ENCODE measurements around the gene DAAM1.

DAAM1 gene

GRCh38 chr14:59228421-59228820 is 40.0 kb downstream of the DAAM1 start:
- DNase-seq = no peak

GRCh38 chr14:59229653-59230406 is 41.4 kb downstream of the DAAM1 start:
- no peak for DNase-seq

- DNase-seq = no peak
These were observed 47.7 kb downstream of the DAAM1 start for GRCh38 chr14:59236195-59236594.

- DNase-seq = no peak
These were observed 49.7 kb downstream of the DAAM1 start for GRCh38 chr14:59238216-59238615.

GRCh38 chr14:59239022-59239421 is 50.6 kb downstream of the DAAM1 start:
- no peak for DNase-seq

DNA sequence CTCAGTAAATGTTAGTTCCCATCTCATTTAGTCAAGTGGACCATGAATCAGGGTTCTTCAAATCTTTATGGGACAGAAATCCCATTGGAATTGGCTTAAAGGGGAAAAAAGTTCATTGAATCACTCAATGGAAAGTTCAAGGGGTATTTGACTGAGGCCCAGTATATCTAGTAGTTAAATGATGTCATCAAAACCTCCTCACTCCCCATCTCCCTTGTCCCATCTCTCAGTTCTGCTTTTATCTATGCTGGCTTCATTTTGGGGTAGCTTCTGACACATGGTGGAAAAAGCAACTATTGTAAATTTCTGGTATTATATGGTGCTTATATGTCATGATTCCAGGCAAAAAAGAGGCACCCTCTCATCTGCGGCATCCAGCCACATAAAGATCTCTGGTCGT is 51.9 kb downstream of the DAAM1 start:
- DNase-seq = no peak

GRCh38 chr14:59241121-59241520 is 52.7 kb downstream of the DAAM1 start:
- no peak for DNase-seq

DNA sequence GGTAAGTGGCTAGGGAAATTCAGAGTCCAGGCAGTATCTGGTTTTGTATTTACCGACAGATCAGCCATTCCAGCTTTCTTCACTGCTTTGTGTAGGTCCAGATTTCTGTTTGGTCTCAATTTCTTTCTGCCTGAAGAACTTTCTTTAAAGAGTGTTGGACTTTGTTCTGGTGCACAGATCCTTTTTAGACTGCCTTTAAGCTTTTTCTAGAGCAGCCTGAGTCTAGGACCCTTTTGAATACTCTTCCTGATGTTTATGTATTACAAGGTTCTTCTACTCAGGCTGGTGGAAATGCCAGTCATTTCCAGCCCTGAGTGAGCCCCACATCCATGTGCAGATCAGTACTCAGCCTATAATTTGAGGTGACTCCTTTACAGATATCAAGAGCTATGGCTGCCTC is 54.7 kb downstream of the DAAM1 start:
- DNase-seq = no peak

DNA sequence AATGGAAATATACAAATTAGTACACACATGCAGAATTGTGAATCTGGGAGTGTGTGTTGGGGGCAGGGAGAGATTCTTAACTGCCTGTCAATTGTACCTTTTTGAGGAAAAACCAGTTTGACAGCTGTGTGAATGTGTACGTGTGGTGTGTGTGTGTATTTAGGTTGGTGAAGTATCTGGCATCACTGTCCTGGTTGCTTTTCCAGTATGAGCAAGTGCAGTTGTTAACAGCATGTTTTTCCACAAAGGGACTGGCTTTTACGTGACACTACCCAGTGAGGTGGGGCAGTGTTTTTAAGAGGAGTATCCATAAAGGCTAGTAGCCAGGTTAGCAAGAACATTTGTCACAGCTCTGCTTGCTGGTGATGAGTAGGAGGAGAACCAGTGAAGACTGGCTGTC is 56.1 kb downstream of the DAAM1 start:
- DNase-seq = no peak

- DNase-seq = no peak
These were observed 57.4 kb downstream of the DAAM1 start for GRCh38 chr14:59245809-59246295.

DNA sequence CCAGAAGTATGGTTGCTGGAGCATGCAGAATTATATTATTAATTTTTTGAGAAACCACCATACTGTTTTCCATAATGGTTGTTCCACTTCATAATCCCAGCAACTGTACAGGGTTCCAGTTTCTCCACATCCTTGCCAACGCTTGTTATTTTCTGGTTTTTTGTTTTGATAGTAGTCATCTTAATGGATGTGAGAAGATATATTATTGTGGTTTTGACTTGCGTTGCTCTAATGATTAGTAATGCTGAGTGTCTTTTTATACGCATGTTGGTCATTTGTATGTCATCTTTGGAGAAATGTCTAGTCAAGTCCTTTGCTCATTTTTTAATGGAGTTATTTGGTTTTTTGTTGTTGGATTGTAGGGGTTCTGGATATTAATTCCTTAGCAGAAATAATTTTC is 58.1 kb downstream of the DAAM1 start:
- no peak for DNase-seq

- no peak for DNase-seq
These were observed 59.5 kb downstream of the DAAM1 start for GRCh38 chr14:59247801-59248584.

- no peak for DNase-seq
These were observed 60.6 kb downstream of the DAAM1 start for GRCh38 chr14:59249029-59249428.

DNA sequence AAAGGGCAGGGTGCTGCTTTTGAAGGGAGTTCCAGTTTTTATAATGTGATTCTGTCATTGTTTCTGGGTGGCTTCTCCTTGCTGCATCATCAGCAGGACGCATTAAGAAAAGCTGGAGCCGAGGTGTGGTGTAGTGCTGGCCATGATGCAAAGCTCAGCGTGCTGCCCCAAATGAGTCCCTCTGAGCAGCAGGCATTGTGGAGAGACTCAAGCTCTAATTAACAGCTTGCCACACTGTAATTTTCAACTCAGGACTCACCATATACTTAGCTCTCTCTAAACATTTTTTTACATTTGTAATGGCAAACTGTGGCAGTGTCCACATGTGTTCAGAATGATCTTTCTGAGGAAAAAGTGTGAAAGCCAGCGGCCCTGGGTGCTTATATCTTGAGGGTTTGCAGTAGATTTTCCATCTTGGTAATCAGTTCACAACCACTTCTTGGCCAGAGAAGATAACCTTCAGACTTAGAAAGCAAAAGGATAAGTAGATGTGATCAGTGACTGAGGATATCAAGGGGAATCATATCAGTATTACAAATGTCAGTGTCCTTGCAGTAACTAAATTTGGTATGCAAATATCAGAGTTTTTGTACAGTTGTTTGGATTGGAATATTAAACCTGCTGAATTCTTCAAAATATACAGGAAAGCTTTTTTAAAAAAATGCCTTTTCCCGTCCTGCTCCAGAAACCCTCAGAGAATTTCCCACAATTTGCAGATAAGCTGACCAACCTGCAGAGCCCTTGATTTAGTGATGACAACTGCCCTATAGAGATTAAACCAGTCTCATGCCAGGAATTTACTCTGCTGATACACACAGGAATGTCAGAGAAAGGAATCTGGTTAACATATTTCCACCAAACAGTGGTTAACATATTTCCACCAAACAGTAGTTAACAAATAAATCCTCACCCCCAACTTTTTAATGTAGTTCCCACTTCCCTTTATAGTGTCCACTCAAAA is 63.6 kb downstream of the DAAM1 start:
- DNase-seq = no peak

- DNase-seq = no peak
These were observed 64.5 kb downstream of the DAAM1 start for GRCh38 chr14:59252772-59253500.

DNA sequence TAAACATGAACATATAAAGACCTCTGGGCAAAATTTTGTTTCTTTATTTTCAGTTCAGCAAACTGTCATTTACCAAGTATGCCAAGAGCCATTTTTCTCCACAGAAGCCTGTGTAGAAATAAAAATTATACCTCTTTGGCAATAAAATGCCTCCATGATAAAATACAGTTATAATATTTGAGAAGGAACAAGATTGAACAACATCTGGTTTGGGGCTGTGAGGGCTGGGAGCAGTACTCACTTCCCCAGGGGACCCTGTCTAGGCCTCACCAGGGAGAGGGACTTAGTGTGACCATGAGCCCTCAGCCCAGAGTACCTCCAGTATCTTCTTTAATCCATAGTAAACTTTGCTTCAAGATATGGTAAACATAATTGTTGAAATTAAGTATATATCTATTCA is 65.1 kb downstream of the DAAM1 start:
- DNase-seq = no peak

GRCh38 chr14:59254146-59254910 is 65.9 kb downstream of the DAAM1 start:
- no peak for DNase-seq

DNA sequence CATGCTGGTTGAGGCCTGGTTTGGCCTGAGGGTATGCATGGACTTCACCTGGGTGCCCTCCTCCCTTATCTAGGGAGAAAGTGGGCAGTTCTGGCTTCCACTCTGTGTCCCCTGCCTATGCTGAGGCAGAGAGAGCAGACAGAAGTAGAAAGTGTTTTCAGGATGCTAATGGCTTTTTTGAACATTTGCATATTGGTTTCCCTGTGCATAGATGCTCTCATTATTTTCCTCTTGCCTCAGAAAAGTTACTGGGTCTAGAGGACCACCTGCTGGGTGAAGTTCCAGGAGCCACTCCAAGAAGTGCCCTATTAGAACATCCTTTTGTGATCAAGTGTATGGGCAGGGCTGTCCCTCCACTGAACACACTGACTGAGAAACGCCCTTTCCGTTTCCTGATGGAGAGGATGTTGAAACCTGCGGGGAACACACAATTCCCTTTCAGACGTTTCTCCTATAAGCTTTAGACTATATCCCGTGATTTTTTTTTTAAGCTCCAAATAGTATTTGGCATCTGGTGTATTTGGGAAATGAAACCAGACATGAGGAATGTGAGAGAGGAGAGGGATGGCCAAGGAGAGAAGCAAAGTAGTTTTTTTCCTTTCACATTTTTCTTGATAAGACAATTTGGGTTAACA is 66.6 kb downstream of the DAAM1 start:
- DNase-seq = no peak

DNA sequence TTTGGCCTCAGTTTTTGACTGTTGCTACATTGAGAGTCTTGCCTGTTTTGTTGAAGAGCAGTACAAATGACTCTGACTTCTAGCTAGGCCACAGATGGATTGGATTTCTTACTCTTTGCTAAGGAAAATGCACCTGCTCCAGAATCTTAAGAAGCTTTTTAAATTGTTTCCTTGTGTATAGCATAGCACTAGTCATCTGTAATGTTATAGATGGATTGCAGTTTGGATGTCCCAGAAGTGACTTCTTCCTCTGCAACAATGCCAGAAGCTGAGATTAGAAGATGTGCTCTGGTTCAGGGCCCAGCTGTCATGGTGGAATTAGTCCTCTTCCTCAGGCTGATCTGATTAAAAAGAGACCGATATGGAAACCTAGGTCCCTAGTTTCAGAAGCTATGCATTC is 67.9 kb downstream of the DAAM1 start:
- no peak for DNase-seq

GRCh38 chr14:59261334-59261733 is 72.9 kb downstream of the DAAM1 start:
- DNase-seq = no peak
